Activated CD4-positive, alpha-beta T cell treated with anti-CD3 and anti-CD28 coated beads, Interleukin-2, amount 50 U/mL, for 16 hours (primary cell): ENCODE results near the gene PPP2R2B.
A peak's percentile ranks its signal among the peaks of the same experiment; 100 is the strongest.
"Not testable (repeated sequence)": the region's sequence is repeated elsewhere in the genome, so short reads cannot be mapped to it uniquely, and the experiment has no call there.

Source experiments
- DNase-seq: peaks from one replicate; pipeline ENCODE4 v3.0.0-alpha.2; 2020

PPP2R2B gene

GRCh38 chr5:146588331-146589027 lies 290.1 kb downstream of the PPP2R2B start:
- DNase-seq, result no peak

GRCh38 chr5:146586752-146587151 lies 291.8 kb downstream of the PPP2R2B start:
- no peak for DNase-seq

DNA sequence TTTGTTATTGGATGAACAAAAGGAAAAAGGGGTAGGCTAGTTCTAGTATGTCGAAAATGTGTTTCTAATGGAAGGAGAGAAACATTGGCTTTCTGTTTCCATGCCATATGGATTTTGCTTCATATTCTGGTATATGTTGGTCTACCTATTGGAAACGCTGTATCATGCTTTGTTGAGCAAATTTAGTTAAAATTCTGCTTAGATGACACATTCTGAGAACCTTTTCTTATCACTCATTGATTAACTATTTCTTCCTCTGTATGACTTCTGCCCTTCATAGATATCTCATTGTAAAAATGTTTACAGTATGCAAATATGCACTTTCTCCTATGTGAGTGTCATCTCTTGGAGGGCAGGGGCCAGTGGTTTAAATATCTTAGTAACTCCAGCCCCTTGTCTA lies 293.8 kb downstream of the PPP2R2B start:
- no peak for DNase-seq

GRCh38 chr5:146582051-146582596 lies 296.4 kb downstream of the PPP2R2B start:
- no peak for DNase-seq

- no peak for DNase-seq
These were observed 298.3 kb downstream of the PPP2R2B start for GRCh38 chr5:146580237-146580636.

GRCh38 chr5:146574713-146575112 lies 303.8 kb downstream of the PPP2R2B start:
- DNase-seq, result no peak

- DNase-seq, result no peak
These were observed 310.4 kb downstream of the PPP2R2B start for GRCh38 chr5:146568161-146568560.

DNA sequence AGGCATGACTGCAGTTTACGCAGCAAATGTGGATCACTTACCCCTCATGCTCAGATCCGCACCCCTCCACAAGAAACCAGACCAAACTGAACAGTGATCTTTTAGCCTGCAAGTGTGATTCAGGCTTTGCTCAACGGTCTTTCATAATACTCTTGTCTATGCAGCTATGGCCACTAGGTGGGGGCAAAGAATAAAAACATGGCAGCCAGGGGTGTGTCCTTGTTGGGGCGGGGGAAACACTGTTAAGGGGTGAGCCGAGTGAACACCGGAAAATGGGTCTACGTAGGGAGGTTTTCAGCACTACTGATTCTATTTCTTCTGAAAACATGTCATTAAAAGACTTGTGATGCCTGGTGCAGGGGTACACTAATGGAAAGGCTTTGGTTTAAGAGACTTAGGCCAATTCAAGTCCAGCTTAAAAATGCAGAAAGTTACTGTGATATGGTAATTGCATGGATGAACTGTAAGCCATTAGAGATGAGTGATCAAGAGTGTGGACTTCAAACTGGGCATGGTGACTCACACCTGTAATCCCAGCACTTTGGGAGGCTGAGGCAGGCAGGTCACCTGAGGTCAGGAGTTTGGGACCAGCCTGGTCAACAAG lies 312.7 kb downstream of the PPP2R2B start:
- peak; percentile 67 for DNase-seq

DNA sequence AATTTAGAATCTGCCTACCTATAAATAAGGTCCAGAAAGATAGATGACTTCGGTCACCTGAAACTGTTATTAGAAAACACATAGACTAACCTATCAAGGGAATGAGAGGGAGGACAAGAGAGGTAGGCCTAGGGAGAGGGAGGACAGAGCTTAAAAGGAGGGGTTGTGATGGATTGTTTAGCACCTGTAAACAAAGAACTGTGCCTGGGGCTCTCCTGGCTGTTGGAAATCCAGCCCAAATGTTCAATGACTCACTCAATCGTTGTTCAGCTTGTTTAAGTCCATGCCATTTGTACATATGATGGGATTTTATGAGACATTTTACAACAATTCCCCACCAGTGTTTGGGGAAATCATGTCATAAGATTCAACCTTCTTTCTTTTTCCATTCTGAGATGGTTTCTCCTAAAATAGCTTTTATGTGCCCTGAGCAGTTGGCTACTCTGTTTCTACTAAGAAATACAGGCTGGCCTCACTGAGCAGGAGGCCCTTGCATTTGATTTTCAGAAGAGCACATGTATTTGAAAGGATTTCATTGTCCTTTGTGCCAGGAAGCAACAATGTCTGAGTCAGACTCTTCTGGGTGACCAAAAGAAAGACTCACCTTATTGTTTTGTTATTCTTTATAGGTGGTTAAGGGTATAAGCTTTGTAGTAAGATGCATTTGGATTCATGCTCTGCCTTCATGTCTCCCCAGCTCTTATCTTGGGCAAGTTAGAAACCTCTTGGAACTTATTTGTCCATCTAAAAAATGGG lies 314.4 kb downstream of the PPP2R2B start:
- DNase-seq, result no peak

DNA sequence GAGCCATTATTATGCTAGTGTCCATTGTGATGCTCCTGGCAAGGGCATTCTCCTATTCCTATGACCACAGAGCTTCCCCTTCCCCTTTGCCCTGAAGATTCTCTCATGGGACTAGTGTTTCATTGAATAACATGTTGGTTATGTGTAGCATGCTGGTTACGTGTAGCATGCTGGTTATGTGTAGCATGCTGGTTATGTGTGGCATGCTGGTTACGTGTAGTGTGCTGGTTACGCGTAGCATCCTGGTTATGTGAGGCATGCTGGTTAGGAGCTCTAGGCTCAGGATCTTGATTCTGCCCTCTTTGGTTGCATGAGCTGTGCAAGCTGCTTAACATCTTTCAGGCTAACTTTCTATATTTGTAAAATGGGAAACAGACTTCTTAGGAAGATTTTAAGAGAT lies 316.1 kb downstream of the PPP2R2B start:
- DNase-seq, result no peak

DNA sequence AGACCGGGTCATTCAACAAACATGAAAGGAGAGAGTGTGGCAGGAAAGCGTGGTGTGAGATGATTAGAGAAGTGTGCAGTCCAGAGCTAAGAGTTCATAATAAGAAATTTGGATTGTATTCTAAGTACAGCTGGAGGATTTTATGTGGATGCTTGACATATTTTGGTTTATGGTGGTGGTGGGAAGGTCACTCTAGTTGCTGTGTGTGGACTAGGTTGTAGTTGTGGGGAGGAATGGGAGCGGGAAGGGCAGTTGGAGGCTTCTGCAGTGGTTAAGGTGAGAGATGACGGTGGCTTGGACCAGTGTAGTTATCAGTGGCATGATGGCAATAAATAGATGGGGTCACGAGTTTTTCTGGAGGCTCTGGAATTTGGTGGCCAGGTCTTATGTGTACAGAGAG lies 316.8 kb downstream of the PPP2R2B start:
- no peak for DNase-seq

- DNase-seq, result no peak
These were observed 318.2 kb downstream of the PPP2R2B start for GRCh38 chr5:146560205-146560812.

- DNase-seq, result not testable (repeated sequence)
These were observed 321.7 kb downstream of the PPP2R2B start for GRCh38 chr5:146556884-146557283.

DNA sequence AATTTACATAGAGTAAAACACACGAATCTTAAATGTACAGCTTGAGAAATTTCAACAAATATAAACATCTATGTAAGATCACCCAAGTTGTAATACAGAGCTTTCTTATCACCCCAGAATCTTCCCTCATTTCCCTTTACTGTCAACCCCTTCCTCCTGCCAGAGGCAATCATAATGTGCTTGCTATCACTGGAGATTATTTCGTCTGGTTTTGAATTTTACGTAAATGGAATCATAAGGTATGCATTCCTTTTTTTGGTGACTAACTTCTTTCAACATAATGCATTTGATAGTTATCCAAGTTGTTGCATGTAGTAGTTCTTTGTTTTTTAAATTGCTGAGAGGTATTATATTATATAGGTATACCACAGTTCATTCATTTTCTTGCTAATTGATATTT lies 325.1 kb downstream of the PPP2R2B start:
- DNase-seq, result no peak

DNA sequence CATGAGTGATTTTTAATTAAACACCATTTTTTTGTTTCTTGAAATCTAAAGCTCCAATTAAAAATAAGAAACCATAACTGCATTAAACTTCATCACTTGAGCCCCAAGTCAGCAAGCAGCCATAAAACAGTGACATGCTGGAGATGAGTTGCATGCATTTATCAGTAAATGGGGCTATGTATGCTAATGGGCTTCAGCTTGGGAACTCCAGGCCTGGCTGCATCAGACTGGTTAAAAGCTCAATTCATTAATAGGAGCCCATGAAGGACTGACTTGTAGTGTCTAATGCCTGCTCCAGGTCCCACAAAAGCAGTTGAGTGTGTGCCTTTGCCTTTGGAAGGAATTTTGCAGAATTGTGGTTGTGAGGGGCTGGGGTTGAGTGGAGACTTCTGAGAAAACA lies 328.9 kb downstream of the PPP2R2B start:
- no peak for DNase-seq

- DNase-seq, result no peak
These were observed 329.6 kb downstream of the PPP2R2B start for GRCh38 chr5:146548781-146549449.

- DNase-seq, result no peak
These were observed 334.3 kb downstream of the PPP2R2B start for GRCh38 chr5:146544232-146544631.

DNA sequence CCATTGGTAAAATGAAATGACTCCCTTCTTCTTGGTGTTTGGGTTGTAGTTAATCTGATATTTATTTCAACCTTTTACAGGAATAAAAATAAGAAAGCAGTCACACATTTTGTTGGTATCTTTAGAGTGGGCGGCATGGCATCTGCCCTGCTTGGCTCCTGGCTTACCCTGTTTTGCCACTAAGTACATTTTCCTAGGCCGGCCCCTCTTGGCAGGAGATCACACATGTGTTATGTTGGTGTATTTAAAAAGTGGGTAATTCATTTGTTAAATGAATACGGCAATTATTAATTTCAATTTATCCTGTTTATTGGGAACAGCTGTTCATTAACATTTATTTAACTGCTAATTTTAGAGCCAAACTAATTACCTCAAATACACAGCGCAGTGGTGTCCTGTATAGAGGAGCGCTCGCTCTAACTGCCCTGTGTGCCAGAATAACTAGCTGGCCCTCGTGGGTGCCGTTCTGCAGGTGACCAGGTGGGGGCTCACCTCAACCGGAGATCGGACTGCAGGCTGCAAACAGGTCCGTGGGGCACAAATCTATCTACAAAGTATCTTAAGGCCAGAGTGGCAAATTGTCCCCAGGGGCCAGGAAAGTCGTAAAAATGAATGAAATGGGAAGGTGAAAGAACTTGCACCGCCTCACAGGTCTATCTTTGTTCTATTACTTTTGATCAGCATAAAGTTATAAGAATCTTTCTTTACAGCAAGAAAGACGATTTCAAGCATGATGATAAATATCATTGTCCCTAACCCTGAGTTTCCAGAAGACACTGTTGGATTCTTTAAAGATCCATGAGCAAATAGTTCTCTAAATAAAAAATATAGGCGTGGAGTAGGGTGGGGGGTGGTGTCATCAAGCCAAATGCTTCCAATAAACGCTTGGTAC lies 336.4 kb downstream of the PPP2R2B start:
- DNase-seq, result peak; percentile 64

- no peak for DNase-seq
These were observed 338.1 kb downstream of the PPP2R2B start for GRCh38 chr5:146540414-146540813.

DNA sequence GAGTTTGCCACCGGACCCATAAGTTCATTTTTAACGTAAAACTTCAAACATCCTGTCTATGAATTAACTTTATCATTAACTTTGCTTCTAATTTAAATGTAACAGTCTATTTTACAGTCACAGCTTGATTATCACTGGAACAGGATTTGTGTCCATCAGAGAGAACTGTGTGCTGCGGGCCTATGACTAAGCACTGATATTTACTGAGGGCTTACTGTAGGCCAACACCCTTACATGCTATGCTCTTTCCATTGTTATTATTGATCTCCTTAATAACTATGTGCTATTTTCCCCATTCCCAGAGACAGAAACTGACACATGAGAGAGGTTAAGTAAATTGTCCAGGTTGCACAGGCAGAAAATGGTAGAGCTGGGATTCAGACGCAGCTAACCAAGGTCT lies 338.6 kb downstream of the PPP2R2B start:
- DNase-seq, result no peak

- no peak for DNase-seq
These were observed 340.1 kb downstream of the PPP2R2B start for GRCh38 chr5:146538432-146538831.

- no peak for DNase-seq
These were observed 344.7 kb downstream of the PPP2R2B start for GRCh38 chr5:146533882-146534281.
